ENCODE measurements around the gene MPND.
"Not testable (repeated sequence)": the region's sequence is repeated elsewhere in the genome, so short reads cannot be mapped to it uniquely, and the experiment has no call there.

DNA sequence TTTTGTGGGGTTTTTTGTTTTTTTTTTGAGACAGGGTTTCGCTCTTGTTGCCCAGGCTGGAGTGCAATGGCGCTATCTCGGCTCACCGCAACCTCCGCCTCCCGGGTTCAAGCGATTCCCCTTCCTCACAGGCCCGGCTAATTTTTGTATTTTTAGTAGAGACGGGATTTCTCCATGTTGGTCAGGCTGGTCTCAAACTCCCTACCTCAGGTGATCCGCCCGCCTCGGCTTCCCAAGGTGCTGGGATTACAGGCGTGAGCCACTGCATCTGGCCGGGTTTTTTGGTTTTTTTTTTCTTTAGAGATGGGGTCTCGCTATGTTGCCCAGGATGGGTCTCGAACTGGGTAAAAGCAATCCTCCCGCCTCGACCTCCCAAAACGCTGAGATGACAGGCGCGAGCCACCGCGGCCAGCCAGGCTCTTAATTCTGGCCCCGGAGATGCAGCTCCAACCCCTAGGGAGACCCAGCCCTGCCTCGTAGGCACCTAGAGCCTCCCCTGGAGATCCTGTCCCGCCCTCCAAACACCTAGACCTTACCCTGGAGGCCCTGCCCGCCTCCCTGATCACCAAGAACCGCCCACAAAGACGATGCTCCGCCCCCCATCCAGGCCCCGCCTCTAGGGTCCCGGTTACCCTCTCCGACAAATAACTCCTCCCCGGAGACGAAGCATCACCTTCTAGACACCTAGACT lies 14.2 kb upstream of the MPND start:
- TF ChIP-seq ZFP3, CSDC2, ISL1, ZFP30, RARB, ZNF70 (CRISPR knock-in tag; IDR thresholded peaks at IDR 0.05): not testable (repeated sequence)
- TF ChIP-seq, protein P1, sequence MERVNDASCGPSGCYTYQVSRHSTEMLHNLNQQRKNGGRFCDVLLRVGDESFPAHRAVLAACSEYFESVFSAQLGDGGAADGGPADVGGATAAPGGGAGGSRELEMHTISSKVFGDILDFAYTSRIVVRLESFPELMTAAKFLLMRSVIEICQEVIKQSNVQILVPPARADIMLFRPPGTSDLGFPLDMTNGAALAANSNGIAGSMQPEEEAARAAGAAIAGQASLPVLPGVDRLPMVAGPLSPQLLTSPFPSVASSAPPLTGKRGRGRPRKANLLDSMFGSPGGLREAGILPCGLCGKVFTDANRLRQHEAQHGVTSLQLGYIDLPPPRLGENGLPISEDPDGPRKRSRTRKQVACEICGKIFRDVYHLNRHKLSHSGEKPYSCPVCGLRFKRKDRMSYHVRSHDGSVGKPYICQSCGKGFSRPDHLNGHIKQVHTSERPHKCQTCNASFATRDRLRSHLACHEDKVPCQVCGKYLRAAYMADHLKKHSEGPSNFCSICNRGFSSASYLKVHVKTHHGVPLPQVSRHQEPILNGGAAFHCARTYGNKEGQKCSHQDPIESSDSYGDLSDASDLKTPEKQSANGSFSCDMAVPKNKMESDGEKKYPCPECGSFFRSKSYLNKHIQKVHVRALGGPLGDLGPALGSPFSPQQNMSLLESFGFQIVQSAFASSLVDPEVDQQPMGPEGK (CRISPR knock-in tag; IDR thresholded peaks at IDR 0.05; ENCODE audit: borderline replicate concordance) = not testable (repeated sequence)
